ENCODE data around the gene VDAC2. TPM values are rescaled to one million over a fixed set of nuclear protein-coding genes. Genes with fewer than 3 reads are reported as not detected.

The VDAC2 gene
- total RNA-seq, result 100 to 1,000 TPM; 109 to 117 TPM
- total RNA-seq, result 76.6 to 78.1 reads per million in 2 donors

- Mint-ChIP-seq H3K27ac (peak within 1 kb of the TSS; percentile 99), H3K4me3 (peak within 1 kb of the TSS; percentile 100), H3K27me3 (no peaks in the 10 kb centered on the region), H3K4me1 (peaks cover 25% of the 10 kb centered on the region), H3K36me3 (ENCODE audit: low read depth) (no peaks in the 10 kb centered on the region)
- H3K9me3 ChIP-seq (ENCODE audit: control insufficient read depth, low read length, poor library complexity, severe bottlenecking), result no peaks in the 10 kb centered on the region
- peak; percentile 96 to 97 (median 96) for DNase-seq
- peak; percentile 90 for ATAC-seq
Measured at GRCh38 chr10:75210282-75211006, at the start of gene VDAC2. Gene VDAC2 (plus strand): TSS chr10:75210796. CDS start chr10:75211159, 363 bp downstream.

GRCh38 chr10:75165684-75166622 is 44.6 kb upstream of the VDAC2 start:
- Mint-ChIP-seq H3K27me3 (no peaks in the 10 kb centered on the region), H3K4me1 (peaks cover 29% of the 10 kb centered on the region), H3K27ac (peak overlapping the region; percentile 84), H3K36me3 (ENCODE audit: low read depth) (peaks cover 2% of the 10 kb centered on the region), H3K4me3 (peak overlapping the region; percentile 79)
- DNase-seq (no peak), ATAC-seq (peak; percentile 73)
- H3K9me3 ChIP-seq (ENCODE audit: control insufficient read depth, low read length, poor library complexity, severe bottlenecking), result no peaks in the 10 kb centered on the region

- no peaks in the 10 kb centered on the region for H3K9me3 ChIP-seq (ENCODE audit: control insufficient read depth, low read length, poor library complexity, severe bottlenecking)
- Mint-ChIP-seq H3K4me1 (peaks cover 26% of the 10 kb centered on the region), H3K27me3 (no peaks in the 10 kb centered on the region), H3K27ac (peak overlapping the region; percentile 84), H3K36me3 (ENCODE audit: low read depth) (peaks cover 2% of the 10 kb centered on the region), H3K4me3 (peak overlapping the region; percentile 79)
- DNase-seq, result no peak
- peak; percentile 35 for ATAC-seq
Measured at GRCh38 chr10:75166623-75166972, 44.0 kb upstream of the VDAC2 start.

GRCh38 chr10:75168275-75168674 is 42.3 kb upstream of the VDAC2 start:
- DNase-seq (no peak), ATAC-seq (no peak)
- Mint-ChIP-seq H3K27me3 (no peaks in the 10 kb centered on the region), H3K27ac (peak overlapping the region; percentile 60), H3K36me3 (ENCODE audit: low read depth) (peaks cover 2% of the 10 kb centered on the region), H3K4me3 (no peak overlapping the region), H3K4me1 (peaks cover 25% of the 10 kb centered on the region)
- no peaks in the 10 kb centered on the region for H3K9me3 ChIP-seq (ENCODE audit: control insufficient read depth, low read length, poor library complexity, severe bottlenecking)

- peak overlapping the region; percentile 56 for H3K27ac Mint-ChIP-seq
- no peaks in the 10 kb centered on the region for H3K9me3 ChIP-seq (ENCODE audit: control insufficient read depth, low read length, poor library complexity, severe bottlenecking)
- no peaks in the 10 kb centered on the region for H3K27me3 Mint-ChIP-seq
- peaks cover 20% of the 10 kb centered on the region for H3K4me1 Mint-ChIP-seq
- no peak overlapping the region for H3K4me3 Mint-ChIP-seq
- no peak for DNase-seq
- H3K36me3 Mint-ChIP-seq (ENCODE audit: low read depth), result peaks cover 2% of the 10 kb centered on the region
- no peak for ATAC-seq
Measured at GRCh38 chr10:75170215-75170614, 40.4 kb upstream of the VDAC2 start.

- H3K27ac Mint-ChIP-seq, result no peak overlapping the region
- DNase-seq (no peak), ATAC-seq (no peak)
- no peaks in the 10 kb centered on the region for H3K9me3 ChIP-seq (ENCODE audit: control insufficient read depth, low read length, poor library complexity, severe bottlenecking)
- H3K4me3 Mint-ChIP-seq, result no peak overlapping the region
- no peaks in the 10 kb centered on the region for H3K27me3 Mint-ChIP-seq
- peaks cover 2% of the 10 kb centered on the region for H3K36me3 Mint-ChIP-seq (ENCODE audit: low read depth)
- H3K4me1 Mint-ChIP-seq, result peaks cover 8% of the 10 kb centered on the region
Measured at GRCh38 chr10:75175046-75175445, 35.5 kb upstream of the VDAC2 start.

GRCh38 chr10:75176046-75176445 is 34.5 kb upstream of the VDAC2 start:
- Mint-ChIP-seq H3K27ac (no peak overlapping the region), H3K27me3 (no peaks in the 10 kb centered on the region), H3K4me3 (no peak overlapping the region), H3K36me3 (ENCODE audit: low read depth) (peaks cover 2% of the 10 kb centered on the region), H3K4me1 (peaks cover 5% of the 10 kb centered on the region)
- DNase-seq (no peak), ATAC-seq (no peak)
- H3K9me3 ChIP-seq (ENCODE audit: control insufficient read depth, low read length, poor library complexity, severe bottlenecking), result no peaks in the 10 kb centered on the region

- ATAC-seq, result no peak
- H3K9me3 ChIP-seq (ENCODE audit: control insufficient read depth, low read length, poor library complexity, severe bottlenecking), result no peaks in the 10 kb centered on the region
- Mint-ChIP-seq H3K36me3 (ENCODE audit: low read depth) (peaks cover 2% of the 10 kb centered on the region), H3K4me3 (no peak overlapping the region), H3K4me1 (peaks cover 5% of the 10 kb centered on the region), H3K27ac (no peak overlapping the region), H3K27me3 (no peaks in the 10 kb centered on the region)
- DNase-seq, result no peak
Measured at GRCh38 chr10:75176736-75177135, 33.9 kb upstream of the VDAC2 start.

GRCh38 chr10:75179657-75180177 is 30.9 kb upstream of the VDAC2 start:
- H3K36me3 Mint-ChIP-seq (ENCODE audit: low read depth), result peaks cover 3% of the 10 kb centered on the region
- no peaks in the 10 kb centered on the region for H3K27me3 Mint-ChIP-seq
- no peak overlapping the region for H3K4me3 Mint-ChIP-seq
- no peak overlapping the region for H3K27ac Mint-ChIP-seq
- no peak for DNase-seq
- ATAC-seq, result no peak
- peaks cover 8% of the 10 kb centered on the region for H3K4me1 Mint-ChIP-seq
- no peaks in the 10 kb centered on the region for H3K9me3 ChIP-seq (ENCODE audit: control insufficient read depth, low read length, poor library complexity, severe bottlenecking)

GRCh38 chr10:75180592-75180991 is 30.0 kb upstream of the VDAC2 start:
- no peaks in the 10 kb centered on the region for H3K27me3 Mint-ChIP-seq

GRCh38 chr10:75181073-75181472 is 29.5 kb upstream of the VDAC2 start:
- ATAC-seq (no peak), DNase-seq (no peak)
- peaks cover 2% of the 10 kb centered on the region for H3K36me3 Mint-ChIP-seq (ENCODE audit: low read depth)
- H3K4me1 Mint-ChIP-seq, result peaks cover 8% of the 10 kb centered on the region
- peak overlapping the region; percentile 29 for H3K27ac Mint-ChIP-seq
- no peaks in the 10 kb centered on the region for H3K9me3 ChIP-seq (ENCODE audit: control insufficient read depth, low read length, poor library complexity, severe bottlenecking)
- no peak overlapping the region for H3K4me3 Mint-ChIP-seq
- no peaks in the 10 kb centered on the region for H3K27me3 Mint-ChIP-seq

More at GRCh38 chr10:75180592-75180991, 30.0 kb upstream of the VDAC2 start:
- Mint-ChIP-seq H3K4me3 (no peak overlapping the region), H3K27ac (no peak overlapping the region), H3K36me3 (ENCODE audit: low read depth) (peaks cover 3% of the 10 kb centered on the region), H3K4me1 (peaks cover 8% of the 10 kb centered on the region)
- no peaks in the 10 kb centered on the region for H3K9me3 ChIP-seq (ENCODE audit: control insufficient read depth, low read length, poor library complexity, severe bottlenecking)
- ATAC-seq (no peak), DNase-seq (no peak)

- H3K9me3 ChIP-seq (ENCODE audit: control insufficient read depth, low read length, poor library complexity, severe bottlenecking), result no peaks in the 10 kb centered on the region
- DNase-seq, result no peak
- peaks cover 2% of the 10 kb centered on the region for H3K36me3 Mint-ChIP-seq (ENCODE audit: low read depth)
- H3K4me3 Mint-ChIP-seq, result no peak overlapping the region
- peaks cover 8% of the 10 kb centered on the region for H3K4me1 Mint-ChIP-seq
- H3K27me3 Mint-ChIP-seq, result no peaks in the 10 kb centered on the region
- peak overlapping the region; percentile 67 for H3K27ac Mint-ChIP-seq
- ATAC-seq, result no peak
Measured at GRCh38 chr10:75186310-75186709, 24.3 kb upstream of the VDAC2 start.

- no peaks in the 10 kb centered on the region for H3K9me3 ChIP-seq (ENCODE audit: control insufficient read depth, low read length, poor library complexity, severe bottlenecking)
- ATAC-seq (peak; percentile 90), DNase-seq (peak; percentile 28 to 44 (median 44))
- Mint-ChIP-seq H3K27ac (peak overlapping the region; percentile 67), H3K4me3 (no peak overlapping the region), H3K4me1 (peaks cover 8% of the 10 kb centered on the region), H3K27me3 (no peaks in the 10 kb centered on the region), H3K36me3 (ENCODE audit: low read depth) (peaks cover 2% of the 10 kb centered on the region)
Measured at GRCh38 chr10:75187961-75188426, 22.6 kb upstream of the VDAC2 start.
